Endothelial cell of umbilical vein (primary cell): ENCODE results near the gene TSEN34. TPM values are rescaled to one million over a fixed set of nuclear protein-coding genes. Genes with fewer than 3 reads are reported as not detected.

Experiments
- BruUV-seq: library from RNA; stranded (reverse); fragments of 400-500 nt; replicated peaks from 2 replicates; lab custom pipeline; 2021; lab: Mats Ljungman, UMichigan
- CTCF ChIA-PET: fragments of 300-600, 350-600 bp; sonication (Branson Sonifier 250); formaldehyde crosslinking; loops from one replicate; lab custom pipeline; 2021; ENCODE audit warnings: antibody characterized with exemption, inconsistent platforms; lab: Charles Lee
- POLR2A ChIA-PET: fragments of 300-600, 350-600 bp; sonication (Branson Sonifier 250); formaldehyde crosslinking; loops from one replicate; lab custom pipeline; 2021; ENCODE audit warnings: antibody characterized with exemption, inconsistent platforms; lab: Charles Lee
- DNase-seq: peaks from one replicate; pipeline ENCODE4 v3.0.0-alpha.2; 2011; ENCODE audit warnings: low read depth, low spot score
- FAIRE-seq: peaks from 2 replicates; lab custom pipeline; 2011; peaks lifted over from hg19 to GRCh38; lab: Jason Lieb, UNC
- H2AFZ ChIP-seq: 2 replicates; pipeline ENCODE4 v1.6.0; 2012; ENCODE audit warnings: low read depth, low read length, control low read depth, inconsistent platforms
- H3K27ac ChIP-seq: 2 replicates; pipeline ENCODE4 v1.5.1; 2011; ENCODE audit warnings: low read depth, mild to moderate bottlenecking, control low read depth, low read length, moderate library complexity; ENCODE audit not compliant: insufficient read depth
- H3K27me3 ChIP-seq, 2 experiments: 2 replicates each; pipeline versions ENCODE4 v1.6.0 to v1.6.1; 2011; ENCODE audit warnings: low read length in 2 of 2, mixed read lengths in 1 of 2; ENCODE audit not compliant: control insufficient read depth in 2 of 2, insufficient read depth in 2 of 2
- H3K36me3 ChIP-seq, 2 experiments: 2 replicates in 1 of 2; 3 replicates in 1 of 2; pipeline ENCODE4 v1.5.1; 2011; ENCODE audit warnings: low read length in 2 of 2, mild to moderate bottlenecking in 1 of 2, moderate library complexity in 1 of 2; ENCODE audit not compliant: control insufficient read depth in 2 of 2, insufficient read depth in 2 of 2; ENCODE audit errors: extremely low read depth in 1 of 2
- H3K4me1 ChIP-seq: 3 replicates; pipeline ENCODE4 v1.5.1; 2011; ENCODE audit warnings: mild to moderate bottlenecking, low read length; ENCODE audit not compliant: control insufficient read depth, insufficient read depth; ENCODE audit errors: extremely low read depth
- H3K4me2 ChIP-seq: 2 replicates; pipeline ENCODE4 v1.6.1; 2011; ENCODE audit warnings: low read length, control low read depth, mixed read lengths; ENCODE audit not compliant: insufficient read depth
- H3K4me3 ChIP-seq, 3 experiments: fragments of 200-600 bp in 1 of 3; sonication (generic), shearing (Covaris generic) in 1 of 3; replicated peaks in 1 of 3; 2 replicates each; pipeline ENCODE4 v1.5.1; 2011 to 2016; ENCODE audit warnings: control low read depth in 3 of 3, low read length in 3 of 3, mild to moderate bottlenecking in 2 of 3, inconsistent platforms in 1 of 3, low read depth in 1 of 3, moderate library complexity in 1 of 3; ENCODE audit not compliant: insufficient read depth in 1 of 3
- H3K79me2 ChIP-seq: 2 replicates; pipeline ENCODE4 v1.6.0; 2012; ENCODE audit warnings: low read length, inconsistent platforms; ENCODE audit not compliant: control insufficient read depth, insufficient read depth
- H3K9ac ChIP-seq: replicated peaks from 2 replicates; pipeline ENCODE3; 2011; ENCODE audit warnings: low read length, control low read depth; ENCODE audit not compliant: insufficient read depth; ENCODE audit errors: extremely low read depth
- H3K9me1 ChIP-seq: replicated peaks from 3 replicates; pipeline ENCODE4 v1.6.0; 2011; ENCODE audit warnings: mild to moderate bottlenecking, low read length; ENCODE audit not compliant: control insufficient read depth, insufficient read depth; ENCODE audit errors: extremely low read depth
- H3K9me3 ChIP-seq: replicated peaks from 2 replicates; pipeline ENCODE4 v1.5.1; 2012; ENCODE audit warnings: low read length, inconsistent platforms; ENCODE audit not compliant: control insufficient read depth, insufficient read depth
- H4K20me1 ChIP-seq: replicated peaks from 2 replicates; pipeline ENCODE3; 2011; ENCODE audit warnings: mild to moderate bottlenecking, low read length; ENCODE audit not compliant: control insufficient read depth, insufficient read depth; ENCODE audit errors: extremely low read depth
- CTCF ChIP-seq, 2 donors: IDR thresholded peaks; 1 replicate in 1 of 2; 2 replicates in 1 of 2; pipeline ENCODE4 v1.5.1; 2011; ENCODE audit warnings: low read length in 2 of 2, mild to moderate bottlenecking in 2 of 2, moderate library complexity in 2 of 2, control low read depth in 1 of 2, inconsistent platforms in 1 of 2, low read depth in 1 of 2; ENCODE audit not compliant: insufficient read depth in 1 of 2; ENCODE audit errors: extremely low read depth in 1 of 2
- EZH2 ChIP-seq: IDR thresholded peaks from 2 replicates; pipeline ENCODE4 v1.6.1; 2012; ENCODE audit warnings: borderline replicate concordance, low read depth, mild to moderate bottlenecking, moderate library complexity, low read length, inconsistent platforms; ENCODE audit not compliant: severe bottlenecking
- FOS ChIP-seq: IDR thresholded peaks from 2 replicates; pipeline ENCODE4 v1.6.1; 2011; ENCODE audit warnings: mild to moderate bottlenecking, low read length, moderate library complexity, borderline replicate concordance; ENCODE audit not compliant: insufficient read depth
- GATA2 ChIP-seq: IDR thresholded peaks from 2 replicates; pipeline ENCODE4 v1.7.0; 2011; ENCODE audit warnings: low read depth, mild to moderate bottlenecking, moderate library complexity, mixed read lengths, low read length; ENCODE audit not compliant: insufficient read length, insufficient read depth
- JUN ChIP-seq: IDR thresholded peaks from 2 replicates; pipeline ENCODE4 v1.6.1; 2011; ENCODE audit warnings: borderline replicate concordance, low read depth; ENCODE audit not compliant: insufficient read length, insufficient read depth
- MAX ChIP-seq: IDR thresholded peaks from 2 replicates; pipeline ENCODE4 v1.6.1; 2011; ENCODE audit not compliant: insufficient read depth, insufficient read length
- MYC ChIP-seq: IDR thresholded peaks from one replicate; pipeline ENCODE4 v1.6.1; 2011; ENCODE audit warnings: mild to moderate bottlenecking, low read depth, low read length
- POLR2A ChIP-seq: IDR thresholded peaks from 2 replicates; pipeline ENCODE4 v1.6.1; 2012; ENCODE audit warnings: low read depth, mild to moderate bottlenecking, control low read depth, low read length
- POLR2AphosphoS5 ChIP-seq: IDR thresholded peaks from 2 replicates; pipeline ENCODE4 v1.6.1; 2012; ENCODE audit warnings: low read depth, mild to moderate bottlenecking, control low read depth, low read length, moderate library complexity; ENCODE audit not compliant: insufficient read depth
- dilution Hi-C: fragments of 300-500 bp; cut with MboI; formaldehyde crosslinking; loops from one replicate; pipeline ENCODE4 v1.15.0; 2019; ENCODE audit warnings: low sequenced_read_pairs; ENCODE audit not compliant: extremely low pct_ligation_motif_present
- intact Hi-C: fragments of 100-400 bp; cut with micrococcal nuclease; formaldehyde crosslinking; loops from one replicate; pipeline ENCODE4 v1.10.0; 2022
- polyA plus RNA-seq, 4 experiments: library from polyadenylated mRNA; depleted of rRNA in 3 of 4; stranded (reverse) in 3 of 4; unstranded in 1 of 4; fragments of >200 nt; gene quantifications; 2 replicates each; pipeline versions ENCODE4 v1.2.1 to v1.2.3, GENCODE V29; 2011 to 2012; ENCODE audit warnings: missing spikeins in 1 of 4
- total RNA-seq: library from RNA; stranded (reverse); gene quantifications from 2 replicates; pipeline ENCODE4 v1.2.3, GENCODE V29; 2021

Gene TSEN34
- total and polyA plus RNA-seq, 2 donors (not counting 3 experiments of a cell fraction or from before 2014, with no cell fraction given): 40.7 to 81.9 TPM

- no peaks in the 10 kb centered on the region for H3K9me1 ChIP-seq
- no peak overlapping the region for H2AFZ ChIP-seq
- intact Hi-C loops (no loop called here), dilution Hi-C loops (no loop called here)
- no TSS peak for BruUV-seq
- no peak for DNase-seq
- no peaks in the 10 kb centered on the region for H4K20me1 ChIP-seq
- TF ChIP-seq GATA2 (no peak), EZH2 (no peak), CTCF (IDR thresholded peaks at IDR 0.05; ENCODE audit: extremely low read depth in 1 of 2, insufficient read depth in 1 of 2, low read depth in 1 of 2, low read length in 2 of 2) (no peak), JUN (no peak), POLR2AphosphoS5 (no peak), MYC (no peak), FOS (no peak), POLR2A (no peak), MAX (no peak)
- H3K27ac ChIP-seq: no peak overlapping the region
- no peaks in the 10 kb centered on the region for H3K27me3 ChIP-seq
- no peak overlapping the region for H3K9ac ChIP-seq
- CTCF ChIA-PET: no interaction called here
- peaks cover 15 to 68% of the 10 kb centered on the region in 2 experiments for H3K36me3 ChIP-seq
- H3K79me2 ChIP-seq: peaks cover 4% of the 10 kb centered on the region
- no peaks in the 10 kb centered on the region for H3K9me3 ChIP-seq
- H3K4me3 ChIP-seq: no peak overlapping the region
- no peak overlapping the region for H3K4me2 ChIP-seq
- no peak for FAIRE-seq
- H3K4me1 ChIP-seq: peaks cover 7% of the 10 kb centered on the region
- POLR2A ChIA-PET: no interaction called here
Measured at GRCh38 chr19:54153731-54154326, 37.3 kb upstream of the TSEN34 start.
